HG03175 (cell line): ENCODE data around the gene KIF26A.

Experiments used
- ATAC-seq: cut with Tn5 transposase; IDR thresholded peaks from one replicate; pipeline ENCODE4 v1.9.1; 2021; ENCODE audit warnings: mild to moderate bottlenecking, moderate library complexity; ENCODE audit not compliant: unreplicated experiment

Gene KIF26A

GRCh38 chr14:104138098-104138717 is at the start of gene KIF26A:
KIF26A (plus strand) TSS chr14:104138587; CDS start chr14:104138723, 136 bp downstream.
- no peak for ATAC-seq

- ATAC-seq = no peak
These were observed 48.2 kb upstream of the KIF26A start for GRCh38 chr14:104090071-104090748.

GRCh38 chr14:104091061-104091926 is 47.1 kb upstream of the KIF26A start:
- ATAC-seq = no peak

GRCh38 chr14:104091927-104092771 is 46.2 kb upstream of the KIF26A start:
- no peak for ATAC-seq

- no peak for ATAC-seq
These were observed 45.4 kb upstream of the KIF26A start for GRCh38 chr14:104092931-104093365.

GRCh38 chr14:104093366-104094055 is 44.9 kb upstream of the KIF26A start:
- ATAC-seq = no peak

- ATAC-seq = no peak
These were observed 44.2 kb upstream of the KIF26A start for GRCh38 chr14:104094056-104094708.

GRCh38 chr14:104094709-104095425 is 43.5 kb upstream of the KIF26A start:
- ATAC-seq = no peak

GRCh38 chr14:104095426-104096310 is 42.7 kb upstream of the KIF26A start:
- ATAC-seq = no peak

- ATAC-seq = no peak
These were observed 42.1 kb upstream of the KIF26A start for GRCh38 chr14:104096318-104096717.

- no peak for ATAC-seq
These were observed 41.4 kb upstream of the KIF26A start for GRCh38 chr14:104096751-104097700.

- no peak for ATAC-seq
These were observed 39.9 kb upstream of the KIF26A start for GRCh38 chr14:104098272-104099095.

GRCh38 chr14:104099096-104100041 is 39.0 kb upstream of the KIF26A start:
- no peak for ATAC-seq

GRCh38 chr14:104100171-104101085 is 38.0 kb upstream of the KIF26A start:
- ATAC-seq = no peak
